Gastroesophageal sphincter (tissue), 3 donors: ENCODE data around the gene PIGU.

Experiments used
- POLR2A ChIP-seq, 2 donors: fragments of 450-650 bp; IDR thresholded peaks; one replicate each; pipeline ENCODE4 v1.6.1; 2017; ENCODE audit warnings: antibody characterized with exemption in 2 of 2, mild to moderate bottlenecking in 2 of 2, moderate library complexity in 1 of 2
- POLR2AphosphoS5 ChIP-seq: sonication (generic); formaldehyde crosslinking; IDR thresholded peaks from one replicate; pipeline ENCODE4 v1.6.1; 2017; ENCODE audit warnings: antibody characterized with exemption
- TF ChIP-seq, protein P1 (sequence below), 4 experiments: fragments of 200-600 bp in 2 of 4; fragments of 450-650 bp in 2 of 4; sonication (generic) in 1 of 4; IDR thresholded peaks; one replicate each; pipeline ENCODE4 v1.5.1; 2017 to 2019; ENCODE audit warnings: antibody characterized with exemption in 4 of 4, mild to moderate bottlenecking in 2 of 4, moderate library complexity in 2 of 4

DNA sequence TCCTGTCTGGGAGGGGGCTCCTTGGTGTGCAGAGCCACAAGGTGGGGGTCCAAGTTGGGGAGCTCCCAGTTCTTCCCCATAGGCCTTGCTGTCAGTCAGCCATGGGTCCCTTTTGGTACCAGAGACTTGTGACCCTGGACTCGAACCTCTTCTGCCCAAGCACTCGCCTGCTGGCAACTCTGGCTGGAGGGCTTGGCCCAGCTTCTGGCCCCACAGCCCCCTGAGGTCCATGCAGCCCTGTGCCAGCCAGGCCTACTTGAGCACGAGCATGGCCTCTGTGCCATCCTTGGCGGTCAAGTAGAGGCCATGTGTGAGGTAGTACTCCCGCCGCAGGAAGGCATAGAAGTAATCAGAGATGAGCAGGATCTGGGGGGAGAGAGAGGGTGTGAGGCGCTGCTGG is 116.3 kb downstream of the PIGU start:
- TF ChIP-seq POLR2AphosphoS5 (no peak), POLR2A (IDR thresholded peaks at IDR 0.05) (no peak)
- TF ChIP-seq, protein P1, sequence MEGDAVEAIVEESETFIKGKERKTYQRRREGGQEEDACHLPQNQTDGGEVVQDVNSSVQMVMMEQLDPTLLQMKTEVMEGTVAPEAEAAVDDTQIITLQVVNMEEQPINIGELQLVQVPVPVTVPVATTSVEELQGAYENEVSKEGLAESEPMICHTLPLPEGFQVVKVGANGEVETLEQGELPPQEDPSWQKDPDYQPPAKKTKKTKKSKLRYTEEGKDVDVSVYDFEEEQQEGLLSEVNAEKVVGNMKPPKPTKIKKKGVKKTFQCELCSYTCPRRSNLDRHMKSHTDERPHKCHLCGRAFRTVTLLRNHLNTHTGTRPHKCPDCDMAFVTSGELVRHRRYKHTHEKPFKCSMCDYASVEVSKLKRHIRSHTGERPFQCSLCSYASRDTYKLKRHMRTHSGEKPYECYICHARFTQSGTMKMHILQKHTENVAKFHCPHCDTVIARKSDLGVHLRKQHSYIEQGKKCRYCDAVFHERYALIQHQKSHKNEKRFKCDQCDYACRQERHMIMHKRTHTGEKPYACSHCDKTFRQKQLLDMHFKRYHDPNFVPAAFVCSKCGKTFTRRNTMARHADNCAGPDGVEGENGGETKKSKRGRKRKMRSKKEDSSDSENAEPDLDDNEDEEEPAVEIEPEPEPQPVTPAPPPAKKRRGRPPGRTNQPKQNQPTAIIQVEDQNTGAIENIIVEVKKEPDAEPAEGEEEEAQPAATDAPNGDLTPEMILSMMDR (IDR thresholded peaks at IDR 0.05) = no peak
